Hepatic stellate cell (primary cell): ENCODE measurements around the gene DNAH7.

ENCODE experiments used
- DNase-seq: peaks from one replicate; pipeline ENCODE4 v3.0.0; 2011; ENCODE audit warnings: low spot score

DNAH7 gene

GRCh38 chr2:196077821-196078220, 9.2 kb upstream of the DNAH7 start:
- peak; percentile 43 for DNase-seq

GRCh38 chr2:196076778-196077568, 8.3 kb upstream of the DNAH7 start:
- no peak for DNase-seq

GRCh38 chr2:196075196-196075595, 6.6 kb upstream of the DNAH7 start:
- DNase-seq = peak; percentile 12

GRCh38 chr2:196074631-196075030, 6.0 kb upstream of the DNAH7 start:
- no peak for DNase-seq

GRCh38 chr2:196073521-196073920, 4.9 kb upstream of the DNAH7 start:
- no peak for DNase-seq

GRCh38 chr2:196067088-196067382, 1.6 kb downstream of the DNAH7 start:
- no peak for DNase-seq

GRCh38 chr2:196066291-196067087, 2.1 kb downstream of the DNAH7 start:
- peak; percentile 24 for DNase-seq

GRCh38 chr2:196063773-196064172, 4.9 kb downstream of the DNAH7 start:
- DNase-seq = no peak

GRCh38 chr2:196059491-196059960, 9.1 kb downstream of the DNAH7 start:
- no peak for DNase-seq

- no peak for DNase-seq
Observed at GRCh38 chr2:196054631-196055030, 14.0 kb downstream of the DNAH7 start.

- no peak for DNase-seq
Observed at GRCh38 chr2:196046123-196046917, 22.3 kb downstream of the DNAH7 start.

- no peak for DNase-seq
Observed at GRCh38 chr2:196041786-196042185, 26.9 kb downstream of the DNAH7 start.

GRCh38 chr2:196040218-196040617, 28.4 kb downstream of the DNAH7 start:
- DNase-seq = no peak

GRCh38 chr2:196036442-196036841, 32.2 kb downstream of the DNAH7 start:
- DNase-seq = no peak

GRCh38 chr2:196018037-196018436, 50.6 kb downstream of the DNAH7 start:
- no peak for DNase-seq

- no peak for DNase-seq
Observed at GRCh38 chr2:196012314-196012713, 56.3 kb downstream of the DNAH7 start.

- no peak for DNase-seq
Observed at GRCh38 chr2:196000551-196000950, 68.1 kb downstream of the DNAH7 start.

- no peak for DNase-seq
Observed at GRCh38 chr2:195998070-195998469, 70.6 kb downstream of the DNAH7 start.

- no peak for DNase-seq
Observed at GRCh38 chr2:195995499-195995898, 73.1 kb downstream of the DNAH7 start.

GRCh38 chr2:195993623-195994022, 75.0 kb downstream of the DNAH7 start:
- DNase-seq = no peak

- no peak for DNase-seq
Observed at GRCh38 chr2:195985741-195986140, 82.9 kb downstream of the DNAH7 start.

GRCh38 chr2:195984923-195985726, 83.5 kb downstream of the DNAH7 start:
- no peak for DNase-seq
